Ishikawa (cell line): ENCODE data around the gene BLCAP.

Experiments used
- CEBPB ChIP-seq: IDR thresholded peaks from 2 replicates; pipeline ENCODE4 v1.6.1; 2012
- CREB1 ChIP-seq: IDR thresholded peaks from 2 replicates; pipeline ENCODE4 v1.6.1; 2012; ENCODE audit warnings: low read depth
- EGR1 ChIP-seq: IDR thresholded peaks from 2 replicates; pipeline ENCODE4 v1.6.1; 2012
- EP300 ChIP-seq: IDR thresholded peaks from 2 replicates; pipeline ENCODE4 v1.6.1; 2012; ENCODE audit warnings: borderline replicate concordance
- FOXM1 ChIP-seq: IDR thresholded peaks from 2 replicates; pipeline ENCODE4 v1.6.1; 2012; ENCODE audit warnings: low read depth, borderline replicate concordance
- MAX ChIP-seq: IDR thresholded peaks from 2 replicates; pipeline ENCODE4 v1.6.1; 2012
- RAD21 ChIP-seq: IDR thresholded peaks from 2 replicates; pipeline ENCODE4 v1.6.1; 2012; ENCODE audit warnings: low read depth
- TAF1 ChIP-seq: IDR thresholded peaks from 2 replicates; pipeline ENCODE4 v1.6.1; 2012; ENCODE audit warnings: low read depth, mild to moderate bottlenecking
- TCF12 ChIP-seq: IDR thresholded peaks from 2 replicates; pipeline ENCODE4 v1.6.1; 2012; ENCODE audit warnings: low read depth
- YY1 ChIP-seq: IDR thresholded peaks from 2 replicates; pipeline ENCODE4 v1.6.1; 2012; ENCODE audit warnings: low read depth

- TF ChIP-seq CEBPB, result no peak
- no peak for TF ChIP-seq CREB1
- no peak for TF ChIP-seq YY1
- TF ChIP-seq TAF1, result no peak
- TF ChIP-seq EGR1, result no peak
- no peak for TF ChIP-seq RAD21
- TF ChIP-seq EP300, result no peak
- TF ChIP-seq FOXM1, result no peak
- TF ChIP-seq MAX, result no peak
- no peak for TF ChIP-seq TCF12
Measured at GRCh38 chr20:37502654-37503053, 25.0 kb downstream of the BLCAP start.
